Bronchial epithelial cell (primary cell): ENCODE data around the gene KRT7. TPM values are rescaled to one million over a fixed set of nuclear protein-coding genes. Genes with fewer than 3 reads are reported as not detected.
A peak's percentile ranks its signal among the peaks of the same experiment; 100 is the strongest.
"Not testable (repeated sequence)": the region's sequence is repeated elsewhere in the genome, so short reads cannot be mapped to it uniquely, and the experiment has no call there.

Experiments used
- DNase-seq: peaks from one replicate; pipeline ENCODE4 v3.0.0-alpha.2; 2010; ENCODE audit warnings: low read depth
- FAIRE-seq: peaks from 2 replicates; lab custom pipeline; 2011; peaks lifted over from hg19 to GRCh38; lab: Jason Lieb, UNC
- H3K27me3 ChIP-seq: 2 replicates; pipeline ENCODE4 v1.5.1; 2011; ENCODE audit warnings: low read length; ENCODE audit not compliant: control insufficient read depth, insufficient read depth
- H3K36me3 ChIP-seq: 2 replicates; pipeline ENCODE4 v1.5.1; 2011; ENCODE audit warnings: low read length; ENCODE audit not compliant: control insufficient read depth, insufficient read depth
- H3K4me3 ChIP-seq: 2 replicates; pipeline ENCODE4 v1.5.1; 2011; ENCODE audit warnings: mild to moderate bottlenecking, low read depth, low read length, control low read depth
- CTCF ChIP-seq: IDR thresholded peaks from 2 replicates; pipeline ENCODE4 v1.5.1; 2011; ENCODE audit warnings: mild to moderate bottlenecking, moderate library complexity, low read length, control low read depth, inconsistent platforms; ENCODE audit not compliant: insufficient read depth, severe bottlenecking
- total RNA-seq: library from RNA; depleted of rRNA; stranded (reverse); fragments of >200 nt; gene quantifications from 2 replicates; pipeline ENCODE4 v1.2.1, GENCODE V29; 2014

The KRT7 gene
- total RNA-seq, 1 donor from 2014 or later = 895 TPM

GRCh38 chr12:52235822-52236361 lies 2.8 kb downstream of the KRT7 start:
- DNase-seq (peak; percentile 61), FAIRE-seq (peak; percentile 55)
- no peak overlapping the region for H3K4me3 ChIP-seq
- H3K36me3 ChIP-seq = peaks cover 6% of the 10 kb centered on the region
- no peaks in the 10 kb centered on the region for H3K27me3 ChIP-seq
- TF ChIP-seq CTCF = no peak

GRCh38 chr12:52236386-52237050 lies 3.5 kb downstream of the KRT7 start:
- Histone ChIP-seq H3K4me3 (no peak overlapping the region), H3K27me3 (no peaks in the 10 kb centered on the region), H3K36me3 (peaks cover 7% of the 10 kb centered on the region)
- DNase-seq (no peak), FAIRE-seq (no peak)
- no peak for TF ChIP-seq CTCF

GRCh38 chr12:52238207-52238840 lies 5.3 kb downstream of the KRT7 start:
- no peak for DNase-seq
- peaks cover 13% of the 10 kb centered on the region for H3K36me3 ChIP-seq

GRCh38 chr12:52238916-52239646 lies 6.0 kb downstream of the KRT7 start:
- TF ChIP-seq CTCF = no peak
- DNase-seq (no peak), FAIRE-seq (no peak)
- no peak overlapping the region for H3K4me3 ChIP-seq
- H3K36me3 ChIP-seq = peaks cover 13% of the 10 kb centered on the region
- H3K27me3 ChIP-seq = no peaks in the 10 kb centered on the region

More at GRCh38 chr12:52238207-52238840, 5.3 kb downstream of the KRT7 start:
- Histone ChIP-seq H3K4me3 (no peak overlapping the region), H3K27me3 (no peaks in the 10 kb centered on the region)
- TF ChIP-seq CTCF = no peak
- FAIRE-seq = peak; percentile 55

- no peaks in the 10 kb centered on the region for H3K27me3 ChIP-seq
- TF ChIP-seq CTCF = no peak
- no peak for DNase-seq
- peaks cover 13% of the 10 kb centered on the region for H3K36me3 ChIP-seq
- FAIRE-seq = no peak
- no peak overlapping the region for H3K4me3 ChIP-seq
Observed at GRCh38 chr12:52239767-52240166, 6.7 kb downstream of the KRT7 start.

GRCh38 chr12:52240247-52240646 lies 7.2 kb downstream of the KRT7 start:
- not testable (repeated sequence) for DNase-seq, FAIRE-seq, H3K4me3 ChIP-seq, H3K27me3 ChIP-seq
- peaks cover 13% of the 10 kb centered on the region for H3K36me3 ChIP-seq
